HEK293 (cell line): ENCODE measurements around the gene ADAMTS12.

Source experiments
- CTCF ChIA-PET: fragments of 350-600 bp; formaldehyde crosslinking; extraction: SDS; loops from one replicate; lab custom pipeline; 2021; ENCODE audit warnings: antibody characterized with exemption; lab: Yijun Ruan, JAX
- POLR2A ChIA-PET: fragments of 300-600 bp; formaldehyde crosslinking; extraction: SDS; loops from one replicate; lab custom pipeline; 2020; ENCODE audit warnings: antibody characterized with exemption, inconsistent platforms; lab: Yijun Ruan, JAX
- H3K27ac ChIP-seq: fragments of 200-500 bp; sonication (Bioruptor generic); 2 replicates; pipeline ENCODE4 v1.5.1; 2014; ENCODE audit warnings: low read depth, low read length, control low read depth, inconsistent platforms; ENCODE audit errors: extremely low read depth
- H3K36me3 ChIP-seq, 2 experiments: fragments of 200-500 bp in 1 of 2; sonication (Bioruptor generic) in 1 of 2; 1 replicate in 1 of 2; 2 replicates in 1 of 2; pipeline ENCODE4 v1.5.1; 2014 to 2017; ENCODE audit warnings: inconsistent platforms in 2 of 2, low read length in 2 of 2; ENCODE audit not compliant: control insufficient read depth in 2 of 2, insufficient read depth in 1 of 2
- H3K4me1 ChIP-seq: fragments of 200-500 bp; sonication (Bioruptor generic); 2 replicates; pipeline ENCODE4 v1.5.1; 2014; ENCODE audit warnings: mild to moderate bottlenecking, low read length, inconsistent platforms; ENCODE audit not compliant: control insufficient read depth, insufficient read depth
- H3K4me3 ChIP-seq: 2 replicates; pipeline ENCODE4 v1.5.1; 2011; ENCODE audit warnings: low read depth, mild to moderate bottlenecking, control low read depth, low read length, moderate library complexity
- H3K9me3 ChIP-seq: fragments of 200-500 bp; sonication (Bioruptor generic); 2 replicates; pipeline ENCODE4 v1.5.1; 2014; ENCODE audit warnings: low read depth, low read length, inconsistent platforms; ENCODE audit not compliant: control insufficient read depth, insufficient read depth
- BCL11A ChIP-seq: fragments of 450-650 bp; formaldehyde crosslinking; IDR thresholded peaks from 2 replicates; pipeline ENCODE4 v1.5.1; 2016; ENCODE audit warnings: low read depth, missing biosample characterization, missing genetic modification characterization
- GLI2 ChIP-seq: fragments of 450-650 bp; formaldehyde crosslinking; IDR thresholded peaks from 2 replicates; pipeline ENCODE4; 2017; ENCODE audit warnings: missing biosample characterization, missing genetic modification characterization, low read depth, borderline replicate concordance
- GLIS1 ChIP-seq: fragments of 450-650 bp; formaldehyde crosslinking; IDR thresholded peaks from 2 replicates; pipeline ENCODE4 v1.5.1; 2016; ENCODE audit warnings: missing biosample characterization, missing genetic modification characterization
- HOXD13 ChIP-seq: sonication (generic); formaldehyde crosslinking; IDR thresholded peaks from 2 replicates; pipeline ENCODE4 v1.8.0; 2022; ENCODE audit warnings: missing genetic modification reagents, borderline replicate concordance
- KLF1 ChIP-seq: fragments of 450-650 bp; formaldehyde crosslinking; IDR thresholded peaks from 2 replicates; pipeline ENCODE4 v1.5.1; 2016; ENCODE audit warnings: missing biosample characterization, missing genetic modification characterization
- KLF7 ChIP-seq: fragments of 450-650 bp; formaldehyde crosslinking; IDR thresholded peaks from 2 replicates; pipeline ENCODE4 v1.5.1; 2016; ENCODE audit warnings: missing biosample characterization, missing genetic modification characterization, borderline replicate concordance
- KLF9 ChIP-seq: fragments of 450-650 bp; formaldehyde crosslinking; IDR thresholded peaks from 2 replicates; pipeline ENCODE4 v1.5.1; 2016; ENCODE audit warnings: missing biosample characterization, missing genetic modification characterization, low read depth
- SCRT1 ChIP-seq: fragments of 450-650 bp; formaldehyde crosslinking; IDR thresholded peaks from 2 replicates; pipeline ENCODE4 v1.5.1; 2016; ENCODE audit warnings: missing biosample characterization, missing genetic modification characterization, borderline replicate concordance
- WT1 ChIP-seq: fragments of 450-650 bp; formaldehyde crosslinking; IDR thresholded peaks from 2 replicates; pipeline ENCODE4 v1.5.1; 2016; ENCODE audit warnings: missing biosample characterization, missing genetic modification characterization
- ZBTB21 ChIP-seq: fragments of 450-650 bp; formaldehyde crosslinking; IDR thresholded peaks from 2 replicates; pipeline ENCODE4 v1.5.1; 2017; ENCODE audit warnings: missing biosample characterization, missing genetic modification characterization
- ZNF132 ChIP-seq: fragments of 450-650 bp; formaldehyde crosslinking; IDR thresholded peaks from 2 replicates; pipeline ENCODE4 v1.5.1; 2017; ENCODE audit warnings: missing biosample characterization, missing genetic modification characterization, borderline replicate concordance
- ZNF2 ChIP-seq: fragments of 450-650 bp; formaldehyde crosslinking; IDR thresholded peaks from 2 replicates; pipeline ENCODE4 v1.5.1; 2016; ENCODE audit warnings: missing biosample characterization, missing genetic modification characterization
- ZNF274 ChIP-seq, 2 experiments: fragments of 200-500 bp in 1 of 2; fragments of 450-650 bp in 1 of 2; sonication (Bioruptor generic) in 1 of 2; formaldehyde crosslinking in 1 of 2; IDR thresholded peaks; 2 replicates each; pipeline versions ENCODE4 v1.5.1 to v1.6.1; 2014 to 2016; ENCODE audit warnings: borderline replicate concordance in 1 of 2, inconsistent platforms in 1 of 2, low read length in 1 of 2, missing biosample characterization in 1 of 2, missing genetic modification characterization in 1 of 2
- ZNF561 ChIP-seq: fragments of 450-650 bp; IDR thresholded peaks from 2 replicates; pipeline ENCODE4 v1.5.1; 2018; ENCODE audit warnings: missing biosample characterization, missing genetic modification characterization, borderline replicate concordance
- ZNF76 ChIP-seq: fragments of 450-650 bp; formaldehyde crosslinking; IDR thresholded peaks from 2 replicates; pipeline ENCODE4; 2016; ENCODE audit warnings: low read depth, missing biosample characterization, missing genetic modification characterization, borderline replicate concordance
- TF ChIP-seq, protein P1 (sequence below): fragments of 450-650 bp; formaldehyde crosslinking; IDR thresholded peaks from 2 replicates; pipeline ENCODE4 v1.5.1; 2017; ENCODE audit warnings: missing biosample characterization, missing genetic modification characterization
- TF ChIP-seq, protein P2 (sequence below): fragments of 450-650 bp; formaldehyde crosslinking; IDR thresholded peaks from 2 replicates; pipeline ENCODE4 v1.5.1; 2017; ENCODE audit warnings: missing biosample characterization, missing genetic modification characterization
- TF ChIP-seq, protein P3 (sequence below): fragments of 450-650 bp; IDR thresholded peaks from 2 replicates; pipeline ENCODE4 v1.5.1; 2018; ENCODE audit warnings: missing biosample characterization, missing genetic modification characterization
- TF ChIP-seq, protein P4 (sequence below): fragments of 450-650 bp; formaldehyde crosslinking; IDR thresholded peaks from 2 replicates; pipeline ENCODE4 v1.5.1; 2016; ENCODE audit warnings: missing biosample characterization, missing genetic modification characterization, borderline replicate concordance
- TF ChIP-seq, protein P5 (sequence below): fragments of 450-650 bp; formaldehyde crosslinking; IDR thresholded peaks from 2 replicates; pipeline ENCODE4 v1.5.1; 2016; ENCODE audit warnings: missing biosample characterization, missing genetic modification characterization
- TF ChIP-seq, protein P6 (sequence below): fragments of 450-650 bp; formaldehyde crosslinking; IDR thresholded peaks from 2 replicates; pipeline ENCODE4 v1.5.1; 2016; ENCODE audit warnings: missing biosample characterization, missing genetic modification characterization
- TF ChIP-seq, protein P7 (sequence below): fragments of 450-650 bp; formaldehyde crosslinking; IDR thresholded peaks from 2 replicates; pipeline ENCODE4 v1.5.1; 2017; ENCODE audit warnings: missing biosample characterization, mild to moderate bottlenecking, missing genetic modification characterization, moderate library complexity

ADAMTS12 gene

DNA sequence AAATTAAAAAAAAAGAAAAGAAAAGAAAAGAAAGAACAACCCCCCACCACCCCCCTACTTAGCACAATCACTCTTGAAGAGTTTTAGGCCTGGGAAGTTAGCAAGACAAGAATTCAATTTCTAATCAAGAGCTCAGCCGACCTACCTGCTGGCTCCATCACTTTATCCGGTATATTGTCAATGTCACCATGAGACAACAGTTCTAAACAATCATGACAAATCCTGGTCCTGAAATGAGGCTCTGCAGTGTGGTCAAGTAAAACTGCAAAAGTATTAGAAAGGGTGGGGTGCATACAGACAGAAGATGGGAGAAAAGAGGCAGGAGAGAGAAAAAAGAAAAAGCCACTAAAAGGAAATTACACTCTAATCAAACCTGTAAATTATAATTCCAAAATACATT lies 287.3 kb downstream of the ADAMTS12 start (continued):
- TF ChIP-seq GLI2 (tag by site-specific recombination) (no peak), KLF7 (no peak), ZNF76 (tag by site-specific recombination) (no peak), HOXD13 (no peak), ZNF561 (tag by site-specific recombination) (no peak), ZNF274 (IDR thresholded peaks at IDR 0.05; ENCODE audit: low read length) (no peak), ZNF274 (tag by site-specific recombination; IDR thresholded peaks at IDR 0.05; ENCODE audit: borderline replicate concordance) (no peak)
- TF ChIP-seq, all 188 proteins: peak for 0

DNA sequence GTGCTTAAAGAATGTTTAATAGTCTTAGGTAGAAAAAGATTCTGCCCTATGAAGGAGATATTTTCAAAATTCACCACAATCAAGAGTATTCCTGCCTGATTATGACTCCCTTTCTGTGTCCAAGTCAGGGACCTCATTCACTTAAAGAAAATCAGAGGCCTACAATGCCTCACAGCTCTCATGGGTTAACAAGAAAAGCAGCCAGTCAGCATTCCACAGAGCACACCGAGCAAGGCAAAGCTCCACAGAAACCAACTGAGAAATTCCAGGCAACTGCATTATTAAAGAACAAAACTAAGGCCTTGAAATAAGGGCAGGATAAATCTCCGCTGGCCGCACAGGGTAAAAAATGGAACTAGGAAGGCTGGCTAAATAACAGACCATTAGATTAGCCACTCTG lies 289.9 kb downstream of the ADAMTS12 start:
- no peak overlapping the region for H3K4me3 ChIP-seq
- no peaks in the 10 kb centered on the region for H3K36me3 ChIP-seq
- no peaks in the 10 kb centered on the region for H3K9me3 ChIP-seq
- no peaks in the 10 kb centered on the region for H3K4me1 ChIP-seq
- ChIA-PET POLR2A (no interaction called here), CTCF (no interaction called here)
- H3K27ac ChIP-seq, result no peak overlapping the region
- TF ChIP-seq, protein P1, sequence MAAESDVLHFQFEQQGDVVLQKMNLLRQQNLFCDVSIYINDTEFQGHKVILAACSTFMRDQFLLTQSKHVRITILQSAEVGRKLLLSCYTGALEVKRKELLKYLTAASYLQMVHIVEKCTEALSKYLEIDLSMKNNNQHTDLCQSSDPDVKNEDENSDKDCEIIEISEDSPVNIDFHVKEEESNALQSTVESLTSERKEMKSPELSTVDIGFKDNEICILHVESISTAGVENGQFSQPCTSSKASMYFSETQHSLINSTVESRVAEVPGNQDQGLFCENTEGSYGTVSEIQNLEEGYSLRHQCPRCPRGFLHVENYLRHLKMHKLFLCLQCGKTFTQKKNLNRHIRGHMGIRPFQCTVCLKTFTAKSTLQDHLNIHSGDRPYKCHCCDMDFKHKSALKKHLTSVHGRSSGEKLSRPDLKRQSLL (tag by site-specific recombination), result no peak
- TF ChIP-seq GLIS1 (tag by site-specific recombination) (no peak), KLF1 (tag by site-specific recombination) (no peak), SCRT1 (tag by site-specific recombination) (no peak), KLF9 (tag by site-specific recombination) (no peak), ZNF2 (tag by site-specific recombination) (no peak), ZNF132 (no peak), ZBTB21 (no peak), BCL11A (tag by site-specific recombination) (no peak), WT1 (tag by site-specific recombination) (no peak)
- TF ChIP-seq, protein P2, sequence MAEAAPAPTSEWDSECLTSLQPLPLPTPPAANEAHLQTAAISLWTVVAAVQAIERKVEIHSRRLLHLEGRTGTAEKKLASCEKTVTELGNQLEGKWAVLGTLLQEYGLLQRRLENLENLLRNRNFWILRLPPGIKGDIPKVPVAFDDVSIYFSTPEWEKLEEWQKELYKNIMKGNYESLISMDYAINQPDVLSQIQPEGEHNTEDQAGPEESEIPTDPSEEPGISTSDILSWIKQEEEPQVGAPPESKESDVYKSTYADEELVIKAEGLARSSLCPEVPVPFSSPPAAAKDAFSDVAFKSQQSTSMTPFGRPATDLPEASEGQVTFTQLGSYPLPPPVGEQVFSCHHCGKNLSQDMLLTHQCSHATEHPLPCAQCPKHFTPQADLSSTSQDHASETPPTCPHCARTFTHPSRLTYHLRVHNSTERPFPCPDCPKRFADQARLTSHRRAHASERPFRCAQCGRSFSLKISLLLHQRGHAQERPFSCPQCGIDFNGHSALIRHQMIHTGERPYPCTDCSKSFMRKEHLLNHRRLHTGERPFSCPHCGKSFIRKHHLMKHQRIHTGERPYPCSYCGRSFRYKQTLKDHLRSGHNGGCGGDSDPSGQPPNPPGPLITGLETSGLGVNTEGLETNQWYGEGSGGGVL (tag by site-specific recombination), result no peak
- TF ChIP-seq, protein P3, sequence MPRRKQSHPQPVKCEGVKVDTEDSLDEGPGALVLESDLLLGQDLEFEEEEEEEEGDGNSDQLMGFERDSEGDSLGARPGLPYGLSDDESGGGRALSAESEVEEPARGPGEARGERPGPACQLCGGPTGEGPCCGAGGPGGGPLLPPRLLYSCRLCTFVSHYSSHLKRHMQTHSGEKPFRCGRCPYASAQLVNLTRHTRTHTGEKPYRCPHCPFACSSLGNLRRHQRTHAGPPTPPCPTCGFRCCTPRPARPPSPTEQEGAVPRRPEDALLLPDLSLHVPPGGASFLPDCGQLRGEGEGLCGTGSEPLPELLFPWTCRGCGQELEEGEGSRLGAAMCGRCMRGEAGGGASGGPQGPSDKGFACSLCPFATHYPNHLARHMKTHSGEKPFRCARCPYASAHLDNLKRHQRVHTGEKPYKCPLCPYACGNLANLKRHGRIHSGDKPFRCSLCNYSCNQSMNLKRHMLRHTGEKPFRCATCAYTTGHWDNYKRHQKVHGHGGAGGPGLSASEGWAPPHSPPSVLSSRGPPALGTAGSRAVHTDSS (tag by site-specific recombination), result no peak
- TF ChIP-seq, protein P4, sequence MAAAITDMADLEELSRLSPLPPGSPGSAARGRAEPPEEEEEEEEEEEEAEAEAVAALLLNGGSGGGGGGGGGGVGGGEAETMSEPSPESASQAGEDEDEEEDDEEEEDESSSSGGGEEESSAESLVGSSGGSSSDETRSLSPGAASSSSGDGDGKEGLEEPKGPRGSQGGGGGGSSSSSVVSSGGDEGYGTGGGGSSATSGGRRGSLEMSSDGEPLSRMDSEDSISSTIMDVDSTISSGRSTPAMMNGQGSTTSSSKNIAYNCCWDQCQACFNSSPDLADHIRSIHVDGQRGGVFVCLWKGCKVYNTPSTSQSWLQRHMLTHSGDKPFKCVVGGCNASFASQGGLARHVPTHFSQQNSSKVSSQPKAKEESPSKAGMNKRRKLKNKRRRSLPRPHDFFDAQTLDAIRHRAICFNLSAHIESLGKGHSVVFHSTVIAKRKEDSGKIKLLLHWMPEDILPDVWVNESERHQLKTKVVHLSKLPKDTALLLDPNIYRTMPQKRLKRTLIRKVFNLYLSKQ (tag by site-specific recombination), result no peak
- TF ChIP-seq, protein P5, sequence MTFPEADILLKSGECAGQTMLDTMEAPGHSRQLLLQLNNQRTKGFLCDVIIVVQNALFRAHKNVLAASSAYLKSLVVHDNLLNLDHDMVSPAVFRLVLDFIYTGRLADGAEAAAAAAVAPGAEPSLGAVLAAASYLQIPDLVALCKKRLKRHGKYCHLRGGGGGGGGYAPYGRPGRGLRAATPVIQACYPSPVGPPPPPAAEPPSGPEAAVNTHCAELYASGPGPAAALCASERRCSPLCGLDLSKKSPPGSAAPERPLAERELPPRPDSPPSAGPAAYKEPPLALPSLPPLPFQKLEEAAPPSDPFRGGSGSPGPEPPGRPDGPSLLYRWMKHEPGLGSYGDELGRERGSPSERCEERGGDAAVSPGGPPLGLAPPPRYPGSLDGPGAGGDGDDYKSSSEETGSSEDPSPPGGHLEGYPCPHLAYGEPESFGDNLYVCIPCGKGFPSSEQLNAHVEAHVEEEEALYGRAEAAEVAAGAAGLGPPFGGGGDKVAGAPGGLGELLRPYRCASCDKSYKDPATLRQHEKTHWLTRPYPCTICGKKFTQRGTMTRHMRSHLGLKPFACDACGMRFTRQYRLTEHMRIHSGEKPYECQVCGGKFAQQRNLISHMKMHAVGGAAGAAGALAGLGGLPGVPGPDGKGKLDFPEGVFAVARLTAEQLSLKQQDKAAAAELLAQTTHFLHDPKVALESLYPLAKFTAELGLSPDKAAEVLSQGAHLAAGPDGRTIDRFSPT (tag by site-specific recombination), result no peak
- TF ChIP-seq, protein P6, sequence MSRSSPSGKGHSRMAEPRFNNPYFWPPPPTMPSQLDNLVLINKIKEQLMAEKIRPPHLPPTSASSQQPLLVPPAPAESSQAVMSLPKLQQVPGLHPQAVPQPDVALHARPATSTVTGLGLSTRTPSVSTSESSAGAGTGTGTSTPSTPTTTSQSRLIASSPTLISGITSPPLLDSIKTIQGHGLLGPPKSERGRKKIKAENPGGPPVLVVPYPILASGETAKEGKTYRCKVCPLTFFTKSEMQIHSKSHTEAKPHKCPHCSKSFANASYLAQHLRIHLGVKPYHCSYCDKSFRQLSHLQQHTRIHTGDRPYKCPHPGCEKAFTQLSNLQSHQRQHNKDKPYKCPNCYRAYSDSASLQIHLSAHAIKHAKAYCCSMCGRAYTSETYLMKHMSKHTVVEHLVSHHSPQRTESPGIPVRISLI (tag by site-specific recombination), result no peak
- TF ChIP-seq, protein P7, sequence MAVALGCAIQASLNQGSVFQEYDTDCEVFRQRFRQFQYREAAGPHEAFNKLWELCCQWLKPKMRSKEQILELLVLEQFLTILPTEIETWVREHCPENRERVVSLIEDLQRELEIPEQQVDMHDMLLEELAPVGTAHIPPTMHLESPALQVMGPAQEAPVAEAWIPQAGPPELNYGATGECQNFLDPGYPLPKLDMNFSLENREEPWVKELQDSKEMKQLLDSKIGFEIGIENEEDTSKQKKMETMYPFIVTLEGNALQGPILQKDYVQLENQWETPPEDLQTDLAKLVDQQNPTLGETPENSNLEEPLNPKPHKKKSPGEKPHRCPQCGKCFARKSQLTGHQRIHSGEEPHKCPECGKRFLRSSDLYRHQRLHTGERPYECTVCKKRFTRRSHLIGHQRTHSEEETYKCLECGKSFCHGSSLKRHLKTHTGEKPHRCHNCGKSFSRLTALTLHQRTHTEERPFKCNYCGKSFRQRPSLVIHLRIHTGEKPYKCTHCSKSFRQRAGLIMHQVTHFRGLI (tag by site-specific recombination), result no peak
